NCI-H128 (cell line): Measurements from ENCODE around the gene G3BP1.
"Not testable (repeated sequence)": the region's sequence is repeated elsewhere in the genome, so short reads cannot be mapped to it uniquely, and the experiment has no call there.

ENCODE experiments used
- DNase-seq: peaks from one replicate; lab custom pipeline; 2025; ENCODE audit not compliant: unreplicated experiment; lab: John Stamatoyannopoulos, UW

G3BP1 gene

GRCh38 chr5:151855701-151856100 is 83.9 kb downstream of the G3BP1 start:
- no peak for DNase-seq

- DNase-seq, result no peak
Observed at GRCh38 chr5:151856861-151857260, 85.1 kb downstream of the G3BP1 start.

GRCh38 chr5:151860867-151861266 is 89.1 kb downstream of the G3BP1 start:
- DNase-seq, result not testable (repeated sequence)
